IMR-90 (cell line): ENCODE measurements around the gene MGAT5. TPM values are rescaled to one million over a fixed set of nuclear protein-coding genes. Genes with fewer than 3 reads are reported as not detected.
A peak's percentile ranks its signal among the peaks of the same experiment; 100 is the strongest.

Experiments
- ATAC-seq: fragments of 200-7000 bp; cut with Tn5 transposase; 2 replicates; pipeline ENCODE4 v1.9.1; 2020; ENCODE audit warnings: low read depth, mild to moderate bottlenecking, moderate library complexity
- BruUV-seq: library from RNA; stranded (reverse); fragments of 400-500 nt; replicated peaks from 2 replicates; lab custom pipeline; 2021; lab: Mats Ljungman, UMichigan
- CTCF ChIA-PET: fragments of 300-600 bp; formaldehyde crosslinking; extraction: SDS; loops from one replicate; lab custom pipeline; 2021; ENCODE audit warnings: antibody characterized with exemption; lab: Yijun Ruan, JAX
- POLR2A ChIA-PET: fragments of 300-600 bp; sonication (Branson Sonifier 250); formaldehyde crosslinking; loops from one replicate; lab custom pipeline; 2022; ENCODE audit warnings: antibody characterized with exemption; ENCODE audit not compliant: unreplicated experiment; lab: Charles Lee
- DNase-seq: peaks from one replicate; pipeline ENCODE4 v3.0.0; 2013
- H2AFZ ChIP-seq: replicated peaks from 2 replicates; pipeline ENCODE3; 2013; ENCODE audit warnings: low read length, mild to moderate bottlenecking; ENCODE audit not compliant: poor library complexity
- H2AK5ac ChIP-seq: 2 replicates; pipeline ENCODE4 v1.6.1; 2013; ENCODE audit warnings: low read depth, low read length, inconsistent platforms
- H2AK9ac ChIP-seq: replicated peaks from 2 replicates; pipeline ENCODE3; 2013; ENCODE audit warnings: mild to moderate bottlenecking, low read depth, low read length, moderate library complexity; ENCODE audit not compliant: poor library complexity
- H2BK120ac ChIP-seq: 2 replicates; pipeline ENCODE4 v1.6.1; 2013; ENCODE audit warnings: low read depth, low read length, inconsistent platforms
- H2BK15ac ChIP-seq: 3 replicates; pipeline ENCODE4 v1.6.1; 2013; ENCODE audit warnings: low read depth, low read length, inconsistent platforms
- H2BK20ac ChIP-seq: 2 replicates; pipeline ENCODE4 v1.6.1; 2013; ENCODE audit warnings: low read depth, mild to moderate bottlenecking, inconsistent platforms, low read length, moderate library complexity
- H2BK5ac ChIP-seq: 2 replicates; pipeline ENCODE4 v1.6.1; 2013; ENCODE audit warnings: mild to moderate bottlenecking, low read depth, low read length, inconsistent platforms; ENCODE audit not compliant: poor library complexity, severe bottlenecking
- H3K14ac ChIP-seq: replicated peaks from 2 replicates; pipeline ENCODE4 v1.6.1; 2013; ENCODE audit warnings: low read depth, low read length, inconsistent platforms
- H3K18ac ChIP-seq: 2 replicates; pipeline ENCODE4 v1.6.1; 2013; ENCODE audit warnings: low read depth, low read length, control low read depth
- H3K23ac ChIP-seq: 2 replicates; pipeline ENCODE4 v1.6.1; 2013; ENCODE audit warnings: low read depth, low read length, inconsistent platforms
- H3K27ac ChIP-seq: 2 replicates; pipeline ENCODE4 v1.5.1; 2013; ENCODE audit warnings: mild to moderate bottlenecking, control low read depth, low read length; ENCODE audit not compliant: insufficient read depth
- H3K27me3 ChIP-seq: 2 replicates; pipeline ENCODE4 v1.6.1; 2013; ENCODE audit warnings: low read length; ENCODE audit not compliant: control insufficient read depth, insufficient read depth
- H3K36me3 ChIP-seq: 2 replicates; pipeline ENCODE4 v1.6.1; 2013; ENCODE audit warnings: low read length, mixed read lengths; ENCODE audit not compliant: control insufficient read depth, insufficient read depth
- H3K4ac ChIP-seq: 2 replicates; pipeline ENCODE4 v1.6.1; 2013; ENCODE audit warnings: low read depth, low read length, inconsistent platforms
- H3K4me1 ChIP-seq: 2 replicates; pipeline ENCODE4 v1.6.1; 2013; ENCODE audit warnings: low read length, mixed read lengths; ENCODE audit not compliant: control insufficient read depth, insufficient read depth
- H3K4me2 ChIP-seq: 2 replicates; pipeline ENCODE4 v1.6.1; 2013; ENCODE audit warnings: low read depth, mild to moderate bottlenecking, control low read depth, low read length, moderate library complexity
- H3K4me3 ChIP-seq: 2 replicates; pipeline ENCODE4 v1.5.1; 2013; ENCODE audit warnings: low read depth, mild to moderate bottlenecking, control low read depth, low read length, moderate library complexity; ENCODE audit not compliant: insufficient read depth
- H3K56ac ChIP-seq: 2 replicates; pipeline ENCODE4 v1.6.1; 2013; ENCODE audit warnings: low read length, inconsistent platforms; ENCODE audit not compliant: insufficient read depth; ENCODE audit errors: extremely low read depth
- H3K79me1 ChIP-seq, 2 experiments: 2 replicates each; pipeline ENCODE4 v1.6.1; 2013; ENCODE audit warnings: low read length in 2 of 2, inconsistent platforms in 1 of 2, low read depth in 1 of 2
- H3K9ac ChIP-seq: 2 replicates; pipeline ENCODE4 v1.6.1; 2013; ENCODE audit warnings: low read depth, low read length, control low read depth
- H3K9me1 ChIP-seq: 2 replicates; pipeline ENCODE4 v1.6.1; 2013; ENCODE audit warnings: low read length, inconsistent platforms; ENCODE audit not compliant: insufficient read depth
- H3K9me3 ChIP-seq: 2 replicates; pipeline ENCODE4 v1.6.1; 2013; ENCODE audit warnings: low read length; ENCODE audit not compliant: control insufficient read depth, insufficient read depth
- H4K20me1 ChIP-seq: 2 replicates; pipeline ENCODE4 v1.6.1; 2013; ENCODE audit warnings: low read length, inconsistent platforms; ENCODE audit not compliant: insufficient read depth
- H4K5ac ChIP-seq: 2 replicates; pipeline ENCODE4 v1.6.1; 2013; ENCODE audit warnings: mild to moderate bottlenecking, low read depth, low read length, control low read depth
- H4K8ac ChIP-seq, 2 experiments: 2 replicates each; pipeline ENCODE4 v1.6.1; 2013; ENCODE audit warnings: low read depth in 2 of 2, low read length in 2 of 2, control low read depth in 1 of 2, inconsistent platforms in 1 of 2
- H4K91ac ChIP-seq: 2 replicates; pipeline ENCODE4 v1.6.1; 2013; ENCODE audit warnings: low read depth, low read length, inconsistent platforms; ENCODE audit not compliant: insufficient read depth
- CEBPB ChIP-seq: IDR thresholded peaks from 2 replicates; pipeline ENCODE4 v1.6.1; 2012; ENCODE audit warnings: low read depth, low read length, improper control_type of control experiment
- NFE2L2 ChIP-seq: fragments of 150-350 bp; IDR thresholded peaks from 2 replicates; pipeline ENCODE4 v1.6.1; 2016; ENCODE audit warnings: low read depth, mild to moderate bottlenecking, low read length
- RCOR1 ChIP-seq: IDR thresholded peaks from 2 replicates; pipeline ENCODE4 v1.6.1; 2012; ENCODE audit warnings: mild to moderate bottlenecking, low read length, improper control_type of control experiment; ENCODE audit not compliant: insufficient replicate concordance
- WGBS, 2 experiments: methylation state at CpG; one replicate each; pipeline versions ENCODE4 v1.1.5 to v1.1.7; 2013; ENCODE audit warnings: missing lambda C conversion rate in 2 of 2; ENCODE audit not compliant: insufficient read length in 1 of 2; ENCODE audit errors: extremely low coverage in 2 of 2; 5-methylcytosine and 5-hydroxymethylcytosine counted together
- dilution Hi-C: fragments of 300-500 bp; cut with HindIII; formaldehyde crosslinking; loops from one replicate; pipeline ENCODE4 v1.14.3; 2018; ENCODE audit warnings: low sequenced_read_pairs; ENCODE audit not compliant: unreplicated experiment
- in situ Hi-C: fragments of 300-500 bp; cut with MboI; formaldehyde crosslinking; loops from 3 replicates; pipeline ENCODE4 v1.14.3; 2019; ENCODE audit warnings: low sequenced_read_pairs, inconsistent platforms, mixed read lengths
- intact Hi-C: fragments of 100-400 bp; cut with micrococcal nuclease; formaldehyde crosslinking; loops from 2 replicates; pipeline ENCODE4 v1.10.0; 2022
- polyA plus RNA-seq, 3 experiments: library from polyadenylated mRNA; depleted of rRNA; stranded (reverse); fragments of >200 nt; gene quantifications; 2 replicates each; pipeline ENCODE4 v1.2.3, GENCODE V29; 2012; ENCODE audit warnings: low replicate concordance in 1 of 3
- total RNA-seq: library from RNA; depleted of rRNA; stranded (reverse); fragments of >200 nt; gene quantifications from 2 replicates; pipeline ENCODE4 v1.2.3, GENCODE V29; 2012

MGAT5 gene
- total and polyA plus RNA-seq, 2 of the 4 experiments (the other 2 are of a cell fraction), result 22.9 to 59.9 TPM

DNA sequence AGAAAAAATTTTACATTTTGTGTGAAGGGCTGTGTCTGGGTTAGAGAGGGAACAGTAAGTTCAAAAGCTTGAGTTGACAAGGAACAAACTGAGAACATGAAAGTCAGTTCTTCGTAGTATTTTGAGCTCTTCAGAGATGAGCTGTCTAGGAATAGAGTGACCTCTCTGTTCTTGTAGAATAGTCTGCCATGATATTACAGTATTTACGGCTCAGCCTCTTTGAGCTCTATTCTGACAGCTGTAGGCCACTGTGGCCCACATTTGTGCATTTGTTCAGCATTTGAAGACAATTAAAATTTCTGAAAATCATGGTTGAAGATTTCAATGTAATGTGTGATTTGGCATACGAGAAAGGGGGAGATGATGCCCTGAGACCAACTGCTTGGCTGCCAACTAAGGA is 172.8 kb downstream of the MGAT5 start (continued):
- no peak for TF ChIP-seq NFE2L2

DNA sequence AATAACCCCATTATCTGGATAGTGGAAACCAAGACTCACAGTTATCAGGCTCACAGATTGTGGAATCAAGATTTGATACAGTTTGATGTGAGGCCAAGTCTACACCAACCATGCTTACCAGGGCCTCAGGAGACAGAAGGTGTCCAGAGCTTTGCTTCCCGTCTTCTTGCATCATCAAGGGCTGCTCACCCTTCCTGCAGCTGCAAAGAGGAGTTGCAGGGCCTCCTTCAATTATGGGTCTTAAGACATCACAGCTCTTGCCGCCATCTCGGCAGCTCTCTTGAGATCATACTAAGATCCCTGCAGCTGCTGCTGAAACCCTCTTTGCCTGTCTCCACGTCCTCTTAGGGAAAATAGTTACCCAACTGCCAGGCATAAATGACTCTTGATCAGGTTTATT is 176.0 kb downstream of the MGAT5 start:
- in situ Hi-C loops, result no loop called here
- Histone ChIP-seq H3K23ac (no peak overlapping the region), H2BK15ac (no peak overlapping the region), H3K9me3 (no peaks in the 10 kb centered on the region), H3K9me1 (peaks cover 16% of the 10 kb centered on the region), H4K20me1 (no peaks in the 10 kb centered on the region), H2AK9ac (no peak overlapping the region), H3K4me3 (no peak overlapping the region), H3K14ac (no peak overlapping the region), H3K27me3 (no peaks in the 10 kb centered on the region), H3K9ac (no peak overlapping the region), H2BK120ac (no peak overlapping the region), H2BK20ac (no peak overlapping the region), H2AFZ (no peak overlapping the region), H3K36me3 (peaks cover 41% of the 10 kb centered on the region), H4K5ac (no peak overlapping the region), H3K56ac (no peak overlapping the region), H2BK5ac (no peak overlapping the region), H4K91ac (no peak overlapping the region), H3K4me2 (no peak overlapping the region), H4K8ac (no peak overlapping the region), H3K4ac (no peak overlapping the region), H2AK5ac (no peak overlapping the region), H3K4me1 (peaks cover 17% of the 10 kb centered on the region), H3K27ac (no peak overlapping the region), H3K79me1 (peaks cover 0 to 26% of the 10 kb centered on the region in 2 experiments; a peak in 2 of 4 replicates), H3K18ac (no peak overlapping the region)
- DNase-seq (no peak), ATAC-seq (no peak)
- no peak for TF ChIP-seq RCOR1
- peak; percentile 23; the same call in 1 of the 2 replicates for TF ChIP-seq CEBPB
- ChIA-PET CTCF (interaction anchor here (1.3 to 3.1 kb wide), 2 partner anchors 18 to 21 kb away, joined by 5 to 11 read pairs; no protein-coding TSS in a partner anchor), POLR2A (no interaction called here)
- dilution Hi-C loops, result no loop called here
- no TSS peak for BruUV-seq
- WGBS, 2 experiments, result 88% methylated on average over 1 of the region's 4 CpGs; no CpG with 5 or more reads in 1 of the 2 experiments
- intact Hi-C loops, result no loop called here
